ENCODE data around the gene ZNF57. TPM values are rescaled to one million over a fixed set of nuclear protein-coding genes. Genes with fewer than 3 reads are reported as not detected.

ZNF57 gene
- total and polyA plus RNA-seq, 2 of the 13 experiments (the other 11 are each of a cell fraction or from before 2014, with no cell fraction given): 6.6 to 17.5 TPM

GRCh38 chr19:2900296-2901252 lies at the start of gene ZNF57 (continued):
- no peak for TF ChIP-seq ZNF282 (IDR thresholded peaks at IDR 0.05; ENCODE audit: partially characterized antibody)
- TF ChIP-seq ZNF333 (CRISPR knock-in tag; IDR thresholded peaks at IDR 0.05; ENCODE audit: borderline replicate concordance): peak; percentile 90
- TF ChIP-seq HMGA1 (CRISPR knock-in tag; conservative IDR thresholded peaks at IDR 0.05): no peak
- TF ChIP-seq, protein P1, sequence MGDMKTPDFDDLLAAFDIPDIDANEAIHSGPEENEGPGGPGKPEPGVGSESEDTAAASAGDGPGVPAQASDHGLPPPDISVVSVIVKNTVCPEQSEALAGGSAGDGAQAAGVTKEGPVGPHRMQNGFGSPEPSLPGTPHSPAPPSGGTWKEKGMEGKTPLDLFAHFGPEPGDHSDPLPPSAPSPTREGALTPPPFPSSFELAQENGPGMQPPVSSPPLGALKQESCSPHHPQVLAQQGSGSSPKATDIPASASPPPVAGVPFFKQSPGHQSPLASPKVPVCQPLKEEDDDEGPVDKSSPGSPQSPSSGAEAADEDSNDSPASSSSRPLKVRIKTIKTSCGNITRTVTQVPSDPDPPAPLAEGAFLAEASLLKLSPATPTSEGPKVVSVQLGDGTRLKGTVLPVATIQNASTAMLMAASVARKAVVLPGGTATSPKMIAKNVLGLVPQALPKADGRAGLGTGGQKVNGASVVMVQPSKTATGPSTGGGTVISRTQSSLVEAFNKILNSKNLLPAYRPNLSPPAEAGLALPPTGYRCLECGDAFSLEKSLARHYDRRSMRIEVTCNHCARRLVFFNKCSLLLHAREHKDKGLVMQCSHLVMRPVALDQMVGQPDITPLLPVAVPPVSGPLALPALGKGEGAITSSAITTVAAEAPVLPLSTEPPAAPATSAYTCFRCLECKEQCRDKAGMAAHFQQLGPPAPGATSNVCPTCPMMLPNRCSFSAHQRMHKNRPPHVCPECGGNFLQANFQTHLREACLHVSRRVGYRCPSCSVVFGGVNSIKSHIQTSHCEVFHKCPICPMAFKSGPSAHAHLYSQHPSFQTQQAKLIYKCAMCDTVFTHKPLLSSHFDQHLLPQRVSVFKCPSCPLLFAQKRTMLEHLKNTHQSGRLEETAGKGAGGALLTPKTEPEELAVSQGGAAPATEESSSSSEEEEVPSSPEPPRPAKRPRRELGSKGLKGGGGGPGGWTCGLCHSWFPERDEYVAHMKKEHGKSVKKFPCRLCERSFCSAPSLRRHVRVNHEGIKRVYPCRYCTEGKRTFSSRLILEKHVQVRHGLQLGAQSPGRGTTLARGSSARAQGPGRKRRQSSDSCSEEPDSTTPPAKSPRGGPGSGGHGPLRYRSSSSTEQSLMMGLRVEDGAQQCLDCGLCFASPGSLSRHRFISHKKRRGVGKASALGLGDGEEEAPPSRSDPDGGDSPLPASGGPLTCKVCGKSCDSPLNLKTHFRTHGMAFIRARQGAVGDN (CRISPR knock-in tag; IDR thresholded peaks at IDR 0.05): peak; percentile 84
- peak; percentile 21; the same call in 1 of the 2 replicates for TF ChIP-seq ZBTB26 (CRISPR knock-in tag; IDR thresholded peaks at IDR 0.05; ENCODE audit: borderline replicate concordance)
- 0 out of 2 replicates have a peak, but pooled peaks have one; percentile 4 for TF ChIP-seq ZSCAN31 (CRISPR knock-in tag; IDR thresholded peaks at IDR 0.05; ENCODE audit: low read depth)
- TF ChIP-seq, protein P2, sequence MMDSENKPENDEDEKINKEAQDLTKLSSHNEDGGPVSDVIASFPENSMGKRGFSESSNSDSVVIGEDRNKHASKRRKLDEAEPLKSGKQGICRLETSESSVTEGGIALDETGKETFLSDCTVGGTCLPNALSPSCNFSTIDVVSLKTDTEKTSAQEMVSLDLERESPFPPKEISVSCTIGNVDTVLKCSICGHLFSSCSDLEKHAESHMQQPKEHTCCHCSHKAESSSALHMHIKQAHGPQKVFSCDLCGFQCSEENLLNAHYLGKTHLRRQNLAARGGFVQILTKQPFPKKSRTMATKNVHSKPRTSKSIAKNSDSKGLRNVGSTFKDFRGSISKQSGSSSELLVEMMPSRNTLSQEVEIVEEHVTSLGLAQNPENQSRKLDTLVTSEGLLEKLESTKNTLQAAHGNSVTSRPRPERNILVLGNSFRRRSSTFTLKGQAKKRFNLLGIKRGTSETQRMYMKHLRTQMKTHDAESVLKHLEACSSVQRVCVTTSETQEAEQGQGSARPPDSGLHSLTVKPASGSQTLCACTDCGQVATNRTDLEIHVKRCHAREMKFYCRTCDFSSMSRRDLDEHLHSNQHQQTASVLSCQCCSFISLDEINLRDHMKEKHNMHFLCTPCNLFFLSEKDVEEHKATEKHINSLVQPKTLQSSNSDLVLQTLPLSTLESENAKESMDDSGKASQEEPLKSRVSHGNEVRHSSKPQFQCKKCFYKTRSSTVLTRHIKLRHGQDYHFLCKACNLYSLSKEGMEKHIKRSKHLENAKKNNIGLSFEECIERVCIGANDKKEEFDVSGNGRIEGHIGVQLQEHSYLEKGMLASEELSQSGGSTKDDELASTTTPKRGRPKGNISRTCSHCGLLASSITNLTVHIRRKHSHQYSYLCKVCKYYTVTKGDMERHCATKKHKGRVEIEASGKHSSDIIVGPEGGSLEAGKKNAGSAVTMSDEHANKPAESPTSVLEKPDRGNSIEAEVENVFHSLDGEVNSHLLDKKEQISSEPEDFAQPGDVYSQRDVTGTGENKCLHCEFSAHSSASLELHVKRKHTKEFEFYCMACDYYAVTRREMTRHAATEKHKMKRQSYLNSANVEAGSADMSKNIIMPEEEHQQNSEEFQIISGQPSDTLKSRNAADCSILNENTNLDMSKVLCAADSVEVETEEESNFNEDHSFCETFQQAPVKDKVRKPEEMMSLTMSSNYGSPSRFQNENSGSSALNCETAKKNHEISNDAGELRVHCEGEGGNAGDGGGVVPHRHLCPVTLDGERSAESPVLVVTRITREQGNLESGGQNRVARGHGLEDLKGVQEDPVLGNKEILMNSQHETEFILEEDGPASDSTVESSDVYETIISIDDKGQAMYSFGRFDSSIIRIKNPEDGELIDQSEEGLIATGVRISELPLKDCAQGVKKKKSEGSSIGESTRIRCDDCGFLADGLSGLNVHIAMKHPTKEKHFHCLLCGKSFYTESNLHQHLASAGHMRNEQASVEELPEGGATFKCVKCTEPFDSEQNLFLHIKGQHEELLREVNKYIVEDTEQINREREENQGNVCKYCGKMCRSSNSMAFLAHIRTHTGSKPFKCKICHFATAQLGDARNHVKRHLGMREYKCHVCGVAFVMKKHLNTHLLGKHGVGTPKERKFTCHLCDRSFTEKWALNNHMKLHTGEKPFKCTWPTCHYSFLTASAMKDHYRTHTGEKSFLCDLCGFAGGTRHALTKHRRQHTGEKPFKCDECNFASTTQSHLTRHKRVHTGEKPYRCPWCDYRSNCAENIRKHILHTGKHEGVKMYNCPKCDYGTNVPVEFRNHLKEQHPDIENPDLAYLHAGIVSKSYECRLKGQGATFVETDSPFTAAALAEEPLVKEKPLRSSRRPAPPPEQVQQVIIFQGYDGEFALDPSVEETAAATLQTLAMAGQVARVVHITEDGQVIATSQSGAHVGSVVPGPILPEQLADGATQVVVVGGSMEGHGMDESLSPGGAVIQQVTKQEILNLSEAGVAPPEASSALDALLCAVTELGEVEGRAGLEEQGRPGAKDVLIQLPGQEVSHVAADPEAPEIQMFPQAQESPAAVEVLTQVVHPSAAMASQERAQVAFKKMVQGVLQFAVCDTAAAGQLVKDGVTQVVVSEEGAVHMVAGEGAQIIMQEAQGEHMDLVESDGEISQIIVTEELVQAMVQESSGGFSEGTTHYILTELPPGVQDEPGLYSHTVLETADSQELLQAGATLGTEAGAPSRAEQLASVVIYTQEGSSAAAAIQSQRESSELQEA (CRISPR knock-in tag; IDR thresholded peaks at IDR 0.05; ENCODE audit: not compliant biosample characterization): no peak
- no peak for TF ChIP-seq SOX6 (IDR thresholded peaks at IDR 0.05)
- peak; percentile 15; the same call in 1 of the 2 replicates for TF ChIP-seq SOX6 (CRISPR knock-in tag; IDR thresholded peaks at IDR 0.05)
